Neural cell (in vitro differentiated cells): Measurements from ENCODE around the gene LRSAM1. TPM values are rescaled to one million over a fixed set of nuclear protein-coding genes. Genes with fewer than 3 reads are reported as not detected.

ENCODE experiments used
- H2AFZ ChIP-seq: fragments of 200-600, 300-800 bp; sonication (generic), shearing (Covaris generic); 2 replicates; pipeline ENCODE4 v1.6.0; 2014; ENCODE audit warnings: low read depth, mild to moderate bottlenecking, antibody characterized with exemption, low read length, moderate library complexity
- H3F3A ChIP-seq: fragments of 200-600 bp; shearing (Covaris generic); 2 replicates; pipeline ENCODE4 v1.6.1; 2016; ENCODE audit warnings: mild to moderate bottlenecking, moderate library complexity, mixed read lengths, antibody characterized with exemption, low read length; ENCODE audit not compliant: insufficient read depth, poor library complexity, severe bottlenecking
- H3K27ac ChIP-seq: fragments of 200-600, 300-800 bp; sonication (generic), shearing (Covaris generic); 2 replicates; pipeline ENCODE4 v1.5.1; 2014; ENCODE audit warnings: mild to moderate bottlenecking, low read length, moderate library complexity
- H3K27me3 ChIP-seq: fragments of 300-800, 200-600 bp; sonication (generic), shearing (Covaris generic); 2 replicates; pipeline ENCODE4 v1.6.0; 2014; ENCODE audit warnings: mild to moderate bottlenecking, low read depth, low read length, moderate library complexity; ENCODE audit not compliant: insufficient read depth
- H3K36me3 ChIP-seq: fragments of 300-800, 200-600 bp; sonication (generic), shearing (Covaris generic); 2 replicates; pipeline ENCODE4 v1.5.1; 2014; ENCODE audit warnings: mild to moderate bottlenecking, antibody characterized with exemption, low read length, moderate library complexity; ENCODE audit not compliant: insufficient read depth
- H3K4me2 ChIP-seq: fragments of 300-800, 200-600 bp; sonication (generic), shearing (Covaris generic); 2 replicates; pipeline ENCODE4 v1.6.0; 2014; ENCODE audit warnings: mild to moderate bottlenecking, low read length
- H3K4me3 ChIP-seq: fragments of 300-800, 200-600 bp; sonication (generic), shearing (Covaris generic); 2 replicates; pipeline ENCODE4 v1.5.1; 2014; ENCODE audit warnings: mild to moderate bottlenecking, low read length, moderate library complexity
- H3K79me2 ChIP-seq: fragments of 200-600 bp; shearing (Covaris generic); replicated peaks from 2 replicates; pipeline ENCODE4 v1.6.0; 2014; ENCODE audit warnings: mild to moderate bottlenecking, low read length, moderate library complexity; ENCODE audit not compliant: insufficient read depth
- H3K9ac ChIP-seq: fragments of 300-800, 200-600 bp; sonication (generic), shearing (Covaris generic); 2 replicates; pipeline ENCODE4 v1.6.1; 2016; ENCODE audit warnings: mild to moderate bottlenecking, low read length, mixed read lengths
- H3K9me2 ChIP-seq: fragments of 200-600 bp; shearing (Covaris generic); 2 replicates; pipeline ENCODE4 v1.6.1; 2016; ENCODE audit warnings: mild to moderate bottlenecking, low read length, mixed read lengths; ENCODE audit not compliant: insufficient read depth
- H3K9me3 ChIP-seq: fragments of 200-600, 300-800 bp; sonication (generic), shearing (Covaris generic); 2 replicates; pipeline ENCODE4 v1.6.1; 2016; ENCODE audit warnings: mild to moderate bottlenecking, mixed run types, low read length, moderate library complexity, mixed read lengths
- H4K20me1 ChIP-seq: fragments of 200-600 bp; shearing (Covaris generic); 2 replicates; pipeline ENCODE4 v1.6.1; 2016; ENCODE audit warnings: mild to moderate bottlenecking, mixed run types; ENCODE audit not compliant: insufficient read depth
- EP300 ChIP-seq: fragments of 450-650 bp; conservative IDR thresholded peaks from 2 replicates; pipeline ENCODE4 v1.6.1; 2014; ENCODE audit warnings: antibody characterized with exemption, mild to moderate bottlenecking, moderate library complexity; ENCODE audit not compliant: poor library complexity, severe bottlenecking
- EZH2 ChIP-seq: fragments of 200-600, 300-800 bp; shearing (Covaris generic), sonication (generic); IDR thresholded peaks from 2 replicates; pipeline ENCODE4 v1.6.1; 2014; ENCODE audit warnings: antibody characterized with exemption, low read length, borderline replicate concordance, mild to moderate bottlenecking; ENCODE audit not compliant: insufficient read depth, poor library complexity, severe bottlenecking
- MXI1 ChIP-seq: fragments of 450-650 bp; conservative IDR thresholded peaks from 2 replicates; pipeline ENCODE4 v1.6.1; 2014; ENCODE audit warnings: antibody characterized with exemption, mild to moderate bottlenecking; ENCODE audit not compliant: poor library complexity, severe bottlenecking
- POLR2AphosphoS5 ChIP-seq: IDR thresholded peaks from 2 replicates; pipeline ENCODE4 v1.6.1; 2012
- RAD21 ChIP-seq: fragments of 450-650 bp; conservative IDR thresholded peaks from 2 replicates; pipeline ENCODE4 v1.6.1; 2014; ENCODE audit warnings: antibody characterized with exemption, mild to moderate bottlenecking, moderate library complexity
- SMC3 ChIP-seq: fragments of 450-650 bp; conservative IDR thresholded peaks from 2 replicates; pipeline ENCODE4 v1.6.1; 2014; ENCODE audit warnings: antibody characterized with exemption, mild to moderate bottlenecking, moderate library complexity; ENCODE audit not compliant: poor library complexity
- TAF1 ChIP-seq: IDR thresholded peaks from 2 replicates; pipeline ENCODE4 v1.6.1; 2012; ENCODE audit warnings: low read depth
- polyA plus RNA-seq: library from polyadenylated mRNA; depleted of rRNA; stranded (reverse); fragments of >200 nt; gene quantifications from 2 replicates; pipeline ENCODE4 v1.2.3, GENCODE V29; 2014
- TF ChIP-seq, protein P1 (sequence below): fragments of 450-650 bp; IDR thresholded peaks from 2 replicates; pipeline ENCODE4 v1.5.1; 2014; ENCODE audit warnings: antibody characterized with exemption, mild to moderate bottlenecking, moderate library complexity; ENCODE audit not compliant: poor library complexity, severe bottlenecking
- TF ChIP-seq, protein P2 (sequence below): IDR thresholded peaks from 2 replicates; pipeline ENCODE4 v1.6.1; 2012; ENCODE audit warnings: borderline replicate concordance

LRSAM1 gene
- polyA plus RNA-seq, 1 donor from 2014 or later = 21.6 TPM

DNA sequence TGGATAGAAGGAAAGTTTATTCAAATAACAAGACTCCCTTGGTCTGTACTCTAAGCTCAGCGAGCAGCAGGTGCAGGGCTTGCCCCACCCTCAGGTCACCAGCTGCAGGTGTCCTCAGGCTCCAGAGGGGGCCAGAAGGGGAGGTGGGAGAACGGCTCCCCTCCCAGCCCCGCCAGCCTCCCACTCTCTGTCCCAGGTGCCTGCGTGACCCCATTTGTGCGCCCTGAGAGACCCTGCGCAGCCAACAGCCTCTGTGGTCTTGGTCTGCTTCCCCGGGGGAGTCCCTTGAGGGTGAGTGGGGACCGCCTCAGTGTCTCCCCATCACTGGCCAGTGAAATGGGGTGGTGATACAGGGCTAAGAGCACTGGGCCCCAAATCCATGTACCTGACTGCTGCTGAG, 98.4 kb downstream of the LRSAM1 start:
- Histone ChIP-seq H3K27me3 (no peaks in the 10 kb centered on the region), H3K79me2 (no peaks in the 10 kb centered on the region), H2AFZ (no peak overlapping the region), H3F3A (no peaks in the 10 kb centered on the region), H3K36me3 (no peaks in the 10 kb centered on the region), H3K9me2 (no peaks in the 10 kb centered on the region), H3K27ac (no peak overlapping the region), H3K9ac (no peak overlapping the region), H3K4me2 (no peak overlapping the region), H3K9me3 (no peaks in the 10 kb centered on the region), H4K20me1 (no peaks in the 10 kb centered on the region), H3K4me3 (no peak overlapping the region)
- no peak for TF ChIP-seq POLR2AphosphoS5
- TF ChIP-seq, protein P1, sequence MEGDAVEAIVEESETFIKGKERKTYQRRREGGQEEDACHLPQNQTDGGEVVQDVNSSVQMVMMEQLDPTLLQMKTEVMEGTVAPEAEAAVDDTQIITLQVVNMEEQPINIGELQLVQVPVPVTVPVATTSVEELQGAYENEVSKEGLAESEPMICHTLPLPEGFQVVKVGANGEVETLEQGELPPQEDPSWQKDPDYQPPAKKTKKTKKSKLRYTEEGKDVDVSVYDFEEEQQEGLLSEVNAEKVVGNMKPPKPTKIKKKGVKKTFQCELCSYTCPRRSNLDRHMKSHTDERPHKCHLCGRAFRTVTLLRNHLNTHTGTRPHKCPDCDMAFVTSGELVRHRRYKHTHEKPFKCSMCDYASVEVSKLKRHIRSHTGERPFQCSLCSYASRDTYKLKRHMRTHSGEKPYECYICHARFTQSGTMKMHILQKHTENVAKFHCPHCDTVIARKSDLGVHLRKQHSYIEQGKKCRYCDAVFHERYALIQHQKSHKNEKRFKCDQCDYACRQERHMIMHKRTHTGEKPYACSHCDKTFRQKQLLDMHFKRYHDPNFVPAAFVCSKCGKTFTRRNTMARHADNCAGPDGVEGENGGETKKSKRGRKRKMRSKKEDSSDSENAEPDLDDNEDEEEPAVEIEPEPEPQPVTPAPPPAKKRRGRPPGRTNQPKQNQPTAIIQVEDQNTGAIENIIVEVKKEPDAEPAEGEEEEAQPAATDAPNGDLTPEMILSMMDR = no peak
- TF ChIP-seq MXI1 = no peak
- no peak for TF ChIP-seq EZH2
- TF ChIP-seq TAF1 = no peak

DNA sequence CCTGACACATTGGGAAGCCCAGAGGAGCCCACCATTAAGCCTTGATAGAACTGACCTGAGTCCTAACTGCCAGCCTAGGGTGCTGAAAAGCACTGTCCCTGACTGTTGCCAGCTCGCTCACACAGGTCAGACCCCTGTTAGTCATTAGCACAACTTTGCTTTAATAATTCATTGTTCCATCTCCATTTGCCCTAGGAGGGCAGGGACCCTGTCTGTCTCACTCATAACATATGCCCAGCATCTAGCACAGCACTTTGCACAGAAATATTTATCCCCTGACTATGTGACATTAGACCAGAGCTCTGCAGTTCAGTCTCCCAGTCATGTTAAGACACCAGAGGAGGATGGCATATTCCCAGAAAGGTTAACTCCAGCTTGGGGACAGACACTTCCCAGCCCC, 99.0 kb downstream of the LRSAM1 start:
- H3K9ac ChIP-seq = no peak overlapping the region

More for the DNA sequence above, 99.0 kb downstream of the LRSAM1 start:
- Histone ChIP-seq H3K79me2 (no peaks in the 10 kb centered on the region), H3K9me2 (no peaks in the 10 kb centered on the region), H3K4me2 (no peak overlapping the region), H3K27me3 (no peaks in the 10 kb centered on the region), H3F3A (no peaks in the 10 kb centered on the region), H3K9me3 (no peaks in the 10 kb centered on the region), H3K27ac (no peak overlapping the region), H4K20me1 (no peaks in the 10 kb centered on the region), H3K36me3 (no peaks in the 10 kb centered on the region), H3K4me3 (no peak overlapping the region), H2AFZ (no peak overlapping the region)
- TF ChIP-seq, protein P2, sequence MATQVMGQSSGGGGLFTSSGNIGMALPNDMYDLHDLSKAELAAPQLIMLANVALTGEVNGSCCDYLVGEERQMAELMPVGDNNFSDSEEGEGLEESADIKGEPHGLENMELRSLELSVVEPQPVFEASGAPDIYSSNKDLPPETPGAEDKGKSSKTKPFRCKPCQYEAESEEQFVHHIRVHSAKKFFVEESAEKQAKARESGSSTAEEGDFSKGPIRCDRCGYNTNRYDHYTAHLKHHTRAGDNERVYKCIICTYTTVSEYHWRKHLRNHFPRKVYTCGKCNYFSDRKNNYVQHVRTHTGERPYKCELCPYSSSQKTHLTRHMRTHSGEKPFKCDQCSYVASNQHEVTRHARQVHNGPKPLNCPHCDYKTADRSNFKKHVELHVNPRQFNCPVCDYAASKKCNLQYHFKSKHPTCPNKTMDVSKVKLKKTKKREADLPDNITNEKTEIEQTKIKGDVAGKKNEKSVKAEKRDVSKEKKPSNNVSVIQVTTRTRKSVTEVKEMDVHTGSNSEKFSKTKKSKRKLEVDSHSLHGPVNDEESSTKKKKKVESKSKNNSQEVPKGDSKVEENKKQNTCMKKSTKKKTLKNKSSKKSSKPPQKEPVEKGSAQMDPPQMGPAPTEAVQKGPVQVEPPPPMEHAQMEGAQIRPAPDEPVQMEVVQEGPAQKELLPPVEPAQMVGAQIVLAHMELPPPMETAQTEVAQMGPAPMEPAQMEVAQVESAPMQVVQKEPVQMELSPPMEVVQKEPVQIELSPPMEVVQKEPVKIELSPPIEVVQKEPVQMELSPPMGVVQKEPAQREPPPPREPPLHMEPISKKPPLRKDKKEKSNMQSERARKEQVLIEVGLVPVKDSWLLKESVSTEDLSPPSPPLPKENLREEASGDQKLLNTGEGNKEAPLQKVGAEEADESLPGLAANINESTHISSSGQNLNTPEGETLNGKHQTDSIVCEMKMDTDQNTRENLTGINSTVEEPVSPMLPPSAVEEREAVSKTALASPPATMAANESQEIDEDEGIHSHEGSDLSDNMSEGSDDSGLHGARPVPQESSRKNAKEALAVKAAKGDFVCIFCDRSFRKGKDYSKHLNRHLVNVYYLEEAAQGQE = no peak
- TF ChIP-seq TAF1 (no peak), RAD21 (no peak), POLR2AphosphoS5 (no peak), EZH2 (no peak), SMC3 (no peak), MXI1 (no peak), EP300 (no peak)
- TF ChIP-seq, protein P1 = no peak
